DOHH2 (cell line): ENCODE results near the gene GALNT14.

Experiments
- EZH2phosphoT487 ChIP-seq: fragments of 200-600 bp; sonication (generic); IDR thresholded peaks from 2 replicates; pipeline ENCODE4 v1.6.1; 2017; ENCODE audit warnings: borderline replicate concordance, mild to moderate bottlenecking, antibody characterized with exemption, low read length, moderate library complexity, mixed read lengths
- TF ChIP-seq, protein P1 (sequence below): fragments of 200-600 bp; sonication (generic); IDR thresholded peaks from one replicate; pipeline ENCODE4 v1.5.1; 2014; ENCODE audit warnings: antibody characterized with exemption, mild to moderate bottlenecking, low read depth, low read length; ENCODE audit not compliant: poor library complexity, severe bottlenecking

DNA sequence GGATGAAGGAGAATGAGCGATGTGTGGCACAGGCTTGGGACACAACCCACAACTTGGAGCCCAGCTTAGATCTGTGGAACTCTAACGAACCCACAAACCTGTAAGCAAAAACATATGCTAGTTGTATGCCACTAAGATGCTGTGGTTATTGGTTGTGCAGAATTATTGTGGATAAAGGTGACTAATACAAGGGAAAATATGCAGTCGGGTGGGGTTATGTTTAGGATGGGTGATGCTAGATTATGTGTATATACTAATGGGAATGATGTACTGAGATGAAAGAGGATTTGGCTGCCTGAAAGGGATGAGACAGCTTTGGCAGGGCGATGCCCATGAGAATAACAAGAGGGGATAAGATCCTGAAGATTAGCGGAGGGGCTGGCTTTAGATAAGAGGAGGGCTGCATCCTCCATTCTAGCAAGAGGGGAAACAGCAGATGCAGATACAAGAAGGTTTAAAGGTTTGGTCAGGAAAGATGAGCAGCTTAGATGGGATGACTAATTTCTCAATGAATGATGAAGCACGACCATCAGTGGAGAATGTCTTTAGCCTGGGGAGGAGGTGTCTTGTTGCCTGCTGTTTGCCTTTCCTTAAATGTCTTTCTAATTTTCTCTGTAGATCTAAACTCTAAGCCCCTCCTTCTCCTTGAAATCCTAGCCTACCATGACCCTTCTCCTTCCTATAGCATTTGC lies 49.6 kb downstream of the GALNT14 start:
- TF ChIP-seq, protein P1, sequence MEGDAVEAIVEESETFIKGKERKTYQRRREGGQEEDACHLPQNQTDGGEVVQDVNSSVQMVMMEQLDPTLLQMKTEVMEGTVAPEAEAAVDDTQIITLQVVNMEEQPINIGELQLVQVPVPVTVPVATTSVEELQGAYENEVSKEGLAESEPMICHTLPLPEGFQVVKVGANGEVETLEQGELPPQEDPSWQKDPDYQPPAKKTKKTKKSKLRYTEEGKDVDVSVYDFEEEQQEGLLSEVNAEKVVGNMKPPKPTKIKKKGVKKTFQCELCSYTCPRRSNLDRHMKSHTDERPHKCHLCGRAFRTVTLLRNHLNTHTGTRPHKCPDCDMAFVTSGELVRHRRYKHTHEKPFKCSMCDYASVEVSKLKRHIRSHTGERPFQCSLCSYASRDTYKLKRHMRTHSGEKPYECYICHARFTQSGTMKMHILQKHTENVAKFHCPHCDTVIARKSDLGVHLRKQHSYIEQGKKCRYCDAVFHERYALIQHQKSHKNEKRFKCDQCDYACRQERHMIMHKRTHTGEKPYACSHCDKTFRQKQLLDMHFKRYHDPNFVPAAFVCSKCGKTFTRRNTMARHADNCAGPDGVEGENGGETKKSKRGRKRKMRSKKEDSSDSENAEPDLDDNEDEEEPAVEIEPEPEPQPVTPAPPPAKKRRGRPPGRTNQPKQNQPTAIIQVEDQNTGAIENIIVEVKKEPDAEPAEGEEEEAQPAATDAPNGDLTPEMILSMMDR, result no peak
- no peak for TF ChIP-seq EZH2phosphoT487
